Measurements from ENCODE around the gene PLA2G4F.
A peak's percentile ranks its signal among the peaks of the same experiment; 100 is the strongest.

Gene PLA2G4F

GRCh38 chr15:42145546-42146455, 10.6 kb downstream of the PLA2G4F start:
- no peak for DNase-seq

GRCh38 chr15:42144841-42145375, 11.5 kb downstream of the PLA2G4F start:
- DNase-seq = no peak

- no peak for DNase-seq
Observed at GRCh38 chr15:42143866-42144625, 12.4 kb downstream of the PLA2G4F start.

- DNase-seq = no peak
Observed at GRCh38 chr15:42143356-42143755, 13.1 kb downstream of the PLA2G4F start.

GRCh38 chr15:42141795-42142667, 14.4 kb downstream of the PLA2G4F start:
- no peak for DNase-seq

- no peak for DNase-seq
Observed at GRCh38 chr15:42141246-42141645, 15.2 kb downstream of the PLA2G4F start.

GRCh38 chr15:42140383-42141070, 15.9 kb downstream of the PLA2G4F start:
- no peak for DNase-seq

- no peak for DNase-seq
Observed at GRCh38 chr15:42139596-42139995, 16.8 kb downstream of the PLA2G4F start.

GRCh38 chr15:42138968-42139386, 17.5 kb downstream of the PLA2G4F start:
- DNase-seq = no peak

GRCh38 chr15:42138411-42138810, 18.0 kb downstream of the PLA2G4F start:
- DNase-seq = no peak

- peak; percentile 25 for DNase-seq
Observed at GRCh38 chr15:42137461-42138261, 18.8 kb downstream of the PLA2G4F start.

- no peak for DNase-seq
Observed at GRCh38 chr15:42136513-42136912, 19.9 kb downstream of the PLA2G4F start.

GRCh38 chr15:42135351-42135750, 21.1 kb downstream of the PLA2G4F start:
- DNase-seq = no peak

GRCh38 chr15:42134617-42135245, 21.7 kb downstream of the PLA2G4F start:
- DNase-seq = no peak

- DNase-seq = peak; percentile 25
Observed at GRCh38 chr15:42133886-42134502, 22.4 kb downstream of the PLA2G4F start.

- DNase-seq = no peak
Observed at GRCh38 chr15:42133356-42133755, 23.1 kb downstream of the PLA2G4F start.

- DNase-seq = peak; percentile 73
Observed at GRCh38 chr15:42131826-42132806, 24.3 kb downstream of the PLA2G4F start.

GRCh38 chr15:42131006-42131405, 25.4 kb downstream of the PLA2G4F start:
- no peak for DNase-seq
